ENCODE results near the gene SDR39U1. TPM values are rescaled to one million over a fixed set of nuclear protein-coding genes. Genes with fewer than 3 reads are reported as not detected.

Gene SDR39U1
- total RNA-seq, 6 experiments from 2014 or later, result 24.9 to 32.8 (median 28.3) TPM

DNA sequence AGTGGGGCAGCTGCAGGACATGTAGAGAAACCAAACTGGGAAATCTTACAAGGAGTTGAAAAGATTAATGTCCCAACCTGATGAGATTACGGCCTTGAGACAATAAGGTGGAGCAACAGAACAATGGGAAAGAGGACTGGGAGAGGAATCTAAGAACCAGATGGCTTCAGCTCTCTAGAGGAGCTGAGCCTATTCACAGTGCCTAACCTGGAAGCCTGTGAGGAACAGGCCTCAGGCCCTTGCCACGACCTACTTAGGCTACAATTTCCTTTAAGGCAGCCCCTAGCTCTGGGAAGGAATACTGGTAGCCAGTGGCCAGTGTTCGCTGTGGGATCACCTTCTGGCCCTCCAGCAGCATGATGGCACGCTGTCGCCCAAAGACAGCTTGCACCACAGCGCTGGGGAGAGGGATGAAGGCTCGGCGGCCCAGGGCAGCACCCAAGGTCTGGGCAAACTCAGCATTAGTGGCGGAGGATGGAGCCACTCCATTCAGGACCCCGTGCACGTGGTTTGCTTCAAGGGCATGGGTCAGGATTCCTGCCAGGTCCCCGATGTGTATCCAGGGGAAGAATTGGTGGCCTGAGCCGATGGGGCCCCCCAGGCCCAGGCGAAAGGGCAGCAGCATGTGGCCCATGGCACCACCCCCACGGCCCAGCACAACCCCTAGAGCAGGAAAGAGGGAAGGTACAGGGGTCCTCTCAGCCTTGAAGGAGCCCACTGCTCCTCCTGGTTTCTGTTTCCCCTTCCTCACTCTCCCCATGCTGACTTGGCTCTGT, 2.6 kb downstream of the SDR39U1 start:
- no peak for DNase-seq
- TF ChIP-seq, protein P1, sequence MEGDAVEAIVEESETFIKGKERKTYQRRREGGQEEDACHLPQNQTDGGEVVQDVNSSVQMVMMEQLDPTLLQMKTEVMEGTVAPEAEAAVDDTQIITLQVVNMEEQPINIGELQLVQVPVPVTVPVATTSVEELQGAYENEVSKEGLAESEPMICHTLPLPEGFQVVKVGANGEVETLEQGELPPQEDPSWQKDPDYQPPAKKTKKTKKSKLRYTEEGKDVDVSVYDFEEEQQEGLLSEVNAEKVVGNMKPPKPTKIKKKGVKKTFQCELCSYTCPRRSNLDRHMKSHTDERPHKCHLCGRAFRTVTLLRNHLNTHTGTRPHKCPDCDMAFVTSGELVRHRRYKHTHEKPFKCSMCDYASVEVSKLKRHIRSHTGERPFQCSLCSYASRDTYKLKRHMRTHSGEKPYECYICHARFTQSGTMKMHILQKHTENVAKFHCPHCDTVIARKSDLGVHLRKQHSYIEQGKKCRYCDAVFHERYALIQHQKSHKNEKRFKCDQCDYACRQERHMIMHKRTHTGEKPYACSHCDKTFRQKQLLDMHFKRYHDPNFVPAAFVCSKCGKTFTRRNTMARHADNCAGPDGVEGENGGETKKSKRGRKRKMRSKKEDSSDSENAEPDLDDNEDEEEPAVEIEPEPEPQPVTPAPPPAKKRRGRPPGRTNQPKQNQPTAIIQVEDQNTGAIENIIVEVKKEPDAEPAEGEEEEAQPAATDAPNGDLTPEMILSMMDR (IDR thresholded peaks at IDR 0.05), result no peak
- Histone ChIP-seq H3K27me3 (no peaks in the 10 kb centered on the region), H3K4me3 (no peak overlapping the region), H3K4me1 (peaks cover 0 to 17% (median 4%) of the 10 kb centered on the region in 4 donors), H3K27ac (no peak overlapping the region), H3K9me3 (no peaks in the 10 kb centered on the region), H3K36me3 (peaks cover 0 to 49% (median 17%) of the 10 kb centered on the region in 4 donors)
- intact Hi-C loops (cut with DNase I), result loop anchor here in 1 of 2 donors (5.0 kb wide), 1 partner anchor 108 kb away; no protein-coding TSS in a partner anchor
- 100% methylated on average over 3 of the region's 15 CpGs for WGBS (ENCODE audit: insufficient coverage, low coverage, low lambda C conversion rate, missing lambda C conversion rate)
- ATAC-seq, result no peak

DNA sequence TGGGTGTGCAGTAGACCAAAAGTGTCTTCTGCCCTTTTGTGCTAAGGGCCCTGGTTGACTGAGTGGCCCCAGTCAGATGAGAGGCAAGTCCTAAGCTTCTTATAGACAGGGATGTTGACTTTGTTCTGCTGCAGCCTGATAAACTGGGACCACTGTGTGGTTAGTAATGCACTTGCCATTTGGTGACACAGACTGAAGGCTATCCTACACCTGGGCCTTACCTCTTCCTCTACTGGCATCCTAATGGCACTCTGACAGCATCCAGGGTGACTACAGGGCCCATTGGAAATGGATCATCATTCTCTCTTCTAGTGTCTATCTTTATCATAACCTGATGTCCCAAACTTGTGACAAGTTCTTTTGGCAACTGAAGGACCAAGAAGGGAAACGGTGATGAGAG, 3.3 kb downstream of the SDR39U1 start:
- Histone ChIP-seq H3K4me1 (peaks cover 0 to 17% (median 4%) of the 10 kb centered on the region in 4 donors), H3K27me3 (no peaks in the 10 kb centered on the region), H3K4me3 (no peak overlapping the region), H3K27ac (no peak overlapping the region), H3K9me3 (no peaks in the 10 kb centered on the region), H3K36me3 (peaks cover 0 to 50% (median 17%) of the 10 kb centered on the region in 4 donors)
- 77% methylated on average over 1 of the region's 1 CpG for WGBS (ENCODE audit: insufficient coverage, low coverage, low lambda C conversion rate, missing lambda C conversion rate)
- DNase-seq (no peak), ATAC-seq (no peak)
- intact Hi-C loops (cut with DNase I), result loop anchor here in 1 of 2 donors (5.0 kb wide), 1 partner anchor 107 kb away; no protein-coding TSS in a partner anchor
- TF ChIP-seq POLR2A (IDR thresholded peaks at IDR 0.05), result no peak
- TF ChIP-seq, protein P1 (IDR thresholded peaks at IDR 0.05), result no peak

GRCh38 chr14:24438223-24439097, 4.1 kb downstream of the SDR39U1 start:
- no peak overlapping the region for H3K27ac ChIP-seq
- peaks cover 0 to 58% (median 19%) of the 10 kb centered on the region in 4 donors for H3K36me3 ChIP-seq
- no peak for ATAC-seq
- H3K27me3 ChIP-seq, result no peaks in the 10 kb centered on the region
- no peaks in the 10 kb centered on the region for H3K9me3 ChIP-seq
- peaks cover 0 to 15% (median 4%) of the 10 kb centered on the region in 4 donors for H3K4me1 ChIP-seq
- no peak for DNase-seq
- TF ChIP-seq, protein P1 (IDR thresholded peaks at IDR 0.05), result no peak
- no peak for TF ChIP-seq POLR2A (IDR thresholded peaks at IDR 0.05)
- no peak overlapping the region for H3K4me3 ChIP-seq
- 51% methylated on average over 8 of the region's 9 CpGs for WGBS (ENCODE audit: insufficient coverage, low coverage, low lambda C conversion rate, missing lambda C conversion rate)
- intact Hi-C loops (cut with DNase I), result loop anchor here in 1 of 2 donors (5.0 kb wide), 1 partner anchor 106 kb away; no protein-coding TSS in a partner anchor

GRCh38 chr14:24437736-24438067, 4.9 kb downstream of the SDR39U1 start:
- H3K27me3 ChIP-seq, result no peaks in the 10 kb centered on the region
- 29% methylated on average over 1 of the region's 2 CpGs for WGBS (ENCODE audit: insufficient coverage, low coverage, low lambda C conversion rate, missing lambda C conversion rate)
- intact Hi-C loops (cut with DNase I), result loop anchor here in 1 of 2 donors (5.0 kb wide), 1 partner anchor 105 kb away; no protein-coding TSS in a partner anchor
- H3K4me3 ChIP-seq, result no peak overlapping the region
- TF ChIP-seq, protein P1 (IDR thresholded peaks at IDR 0.05), result no peak
- TF ChIP-seq POLR2A (IDR thresholded peaks at IDR 0.05), result no peak
- H3K36me3 ChIP-seq, result peaks cover 0 to 66% (median 22%) of the 10 kb centered on the region in 4 donors
- ATAC-seq, result no peak
- H3K27ac ChIP-seq, result peak overlapping the region in 1 of 3 donors; percentile 42
- peaks cover 0 to 11% (median 4%) of the 10 kb centered on the region in 4 donors for H3K4me1 ChIP-seq
- DNase-seq, result no peak
- H3K9me3 ChIP-seq, result no peaks in the 10 kb centered on the region

All from right lobe of liver (tissue), 6 donors.